PFSK-1 (cell line): ENCODE data around the gene USP7.

ENCODE experiments used
- FOXP2 ChIP-seq: optimal IDR thresholded peaks from 2 replicates; pipeline ENCODE3; 2011; ENCODE audit warnings: borderline replicate concordance, control low read depth, inconsistent platforms; ENCODE audit not compliant: insufficient read depth; ENCODE audit errors: extremely low read length, extremely low read depth
- POLR2AphosphoS5 ChIP-seq: IDR thresholded peaks from 2 replicates; pipeline ENCODE4 v1.6.1; 2012; ENCODE audit warnings: low read depth, mild to moderate bottlenecking, control low read depth, low read length, moderate library complexity
- REST ChIP-seq, 2 experiments: IDR thresholded peaks; 2 replicates each; pipeline versions ENCODE4 v1.6.1 to v1.8.0; 2011 to 2012; ENCODE audit warnings: low read depth in 2 of 2, low read length in 2 of 2, control low read depth in 1 of 2, inconsistent platforms in 1 of 2, mild to moderate bottlenecking in 1 of 2, moderate library complexity in 1 of 2; ENCODE audit not compliant: insufficient read depth in 1 of 2
- SIN3A ChIP-seq: IDR thresholded peaks from 2 replicates; pipeline ENCODE4 v1.6.1; 2012; ENCODE audit warnings: mild to moderate bottlenecking, low read length, moderate library complexity, borderline replicate concordance; ENCODE audit not compliant: insufficient read depth
- TAF1 ChIP-seq: IDR thresholded peaks from 2 replicates; pipeline ENCODE4 v1.6.1; 2012; ENCODE audit warnings: low read length, control low read depth, borderline replicate concordance; ENCODE audit not compliant: insufficient read depth

USP7 gene

GRCh38 chr16:8945626-8946296 lies 17.9 kb downstream of the USP7 start:
- TF ChIP-seq POLR2AphosphoS5: no peak
- TF ChIP-seq REST (IDR thresholded peaks at IDR 0.05; ENCODE audit: insufficient read depth in 1 of 2, low read depth in 2 of 2, low read length in 2 of 2): no peak
- TF ChIP-seq SIN3A: no peak
- no peak for TF ChIP-seq FOXP2
- no peak for TF ChIP-seq TAF1

- TF ChIP-seq FOXP2 (no peak), POLR2AphosphoS5 (no peak), SIN3A (no peak), TAF1 (no peak), REST (IDR thresholded peaks at IDR 0.05; ENCODE audit: insufficient read depth in 1 of 2, low read depth in 2 of 2, low read length in 2 of 2) (no peak)
Measured at GRCh38 chr16:8943966-8944759, 19.5 kb downstream of the USP7 start.

- TF ChIP-seq SIN3A (no peak), REST (IDR thresholded peaks at IDR 0.05; ENCODE audit: insufficient read depth in 1 of 2, low read depth in 2 of 2, low read length in 2 of 2) (no peak), FOXP2 (no peak)
Measured at GRCh38 chr16:8943001-8943763, 20.5 kb downstream of the USP7 start.

GRCh38 chr16:8941718-8942344 lies 21.9 kb downstream of the USP7 start:
- TF ChIP-seq SIN3A: no peak

GRCh38 chr16:8937803-8938202 lies 25.9 kb downstream of the USP7 start:
- TF ChIP-seq POLR2AphosphoS5 (no peak), TAF1 (no peak), FOXP2 (no peak), REST (IDR thresholded peaks at IDR 0.05; ENCODE audit: insufficient read depth in 1 of 2, low read depth in 2 of 2, low read length in 2 of 2) (no peak), SIN3A (no peak)
